AG20443 (cell line): ENCODE data around the gene SECISBP2.
"Not testable (repeated sequence)": the region's sequence is repeated elsewhere in the genome, so short reads cannot be mapped to it uniquely, and the experiment has no call there.

ENCODE experiments used
- DNase-seq: peaks from one replicate; pipeline ENCODE4 v3.0.0; 2012; ENCODE audit warnings: low spot score, mixed read lengths

The SECISBP2 gene, protein sequence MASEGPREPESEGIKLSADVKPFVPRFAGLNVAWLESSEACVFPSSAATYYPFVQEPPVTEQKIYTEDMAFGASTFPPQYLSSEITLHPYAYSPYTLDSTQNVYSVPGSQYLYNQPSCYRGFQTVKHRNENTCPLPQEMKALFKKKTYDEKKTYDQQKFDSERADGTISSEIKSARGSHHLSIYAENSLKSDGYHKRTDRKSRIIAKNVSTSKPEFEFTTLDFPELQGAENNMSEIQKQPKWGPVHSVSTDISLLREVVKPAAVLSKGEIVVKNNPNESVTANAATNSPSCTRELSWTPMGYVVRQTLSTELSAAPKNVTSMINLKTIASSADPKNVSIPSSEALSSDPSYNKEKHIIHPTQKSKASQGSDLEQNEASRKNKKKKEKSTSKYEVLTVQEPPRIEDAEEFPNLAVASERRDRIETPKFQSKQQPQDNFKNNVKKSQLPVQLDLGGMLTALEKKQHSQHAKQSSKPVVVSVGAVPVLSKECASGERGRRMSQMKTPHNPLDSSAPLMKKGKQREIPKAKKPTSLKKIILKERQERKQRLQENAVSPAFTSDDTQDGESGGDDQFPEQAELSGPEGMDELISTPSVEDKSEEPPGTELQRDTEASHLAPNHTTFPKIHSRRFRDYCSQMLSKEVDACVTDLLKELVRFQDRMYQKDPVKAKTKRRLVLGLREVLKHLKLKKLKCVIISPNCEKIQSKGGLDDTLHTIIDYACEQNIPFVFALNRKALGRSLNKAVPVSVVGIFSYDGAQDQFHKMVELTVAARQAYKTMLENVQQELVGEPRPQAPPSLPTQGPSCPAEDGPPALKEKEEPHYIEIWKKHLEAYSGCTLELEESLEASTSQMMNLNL

DNA sequence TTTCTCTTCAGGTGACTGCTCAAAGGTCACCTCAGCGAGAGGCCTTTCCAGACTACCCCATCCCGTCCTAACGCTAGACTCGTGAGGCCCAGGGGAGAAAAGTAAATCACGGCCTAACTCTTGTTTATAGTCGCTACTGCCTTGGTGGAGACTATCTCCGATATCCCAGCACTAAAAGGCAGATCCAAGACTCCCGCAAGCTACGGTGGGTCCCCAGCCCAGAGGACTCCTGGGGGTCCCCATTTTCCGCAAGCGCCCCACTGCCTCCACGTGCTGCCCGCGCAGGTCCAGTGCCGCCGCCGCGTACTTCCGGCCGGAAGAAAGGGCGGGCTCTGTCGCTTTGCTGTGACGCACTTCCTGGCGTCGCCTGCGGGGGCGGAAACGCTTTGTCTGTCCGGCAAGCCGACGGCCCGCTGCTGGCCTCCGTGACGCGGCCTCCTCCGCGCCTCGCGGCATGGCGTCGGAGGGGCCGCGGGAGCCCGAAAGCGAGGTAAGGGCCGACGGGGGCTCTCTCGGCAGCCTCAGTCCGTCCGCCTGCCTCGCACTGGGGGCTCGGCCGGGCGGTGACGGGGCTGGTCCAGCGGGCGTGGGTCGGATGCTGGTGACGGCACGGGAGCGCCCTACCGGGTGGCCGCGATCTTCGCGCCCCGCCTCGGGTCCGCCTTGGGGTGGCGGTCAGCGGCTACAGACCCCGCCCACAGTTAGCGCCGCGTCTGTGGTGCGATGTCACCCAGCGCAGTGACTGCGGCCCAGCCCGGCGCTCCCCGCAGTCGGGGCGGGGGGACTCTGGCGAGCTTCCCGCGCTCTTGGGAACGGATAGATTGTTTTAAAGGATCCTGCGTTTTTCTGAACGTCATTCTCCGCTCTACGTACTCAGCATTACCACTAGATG lies at the start of gene SECISBP2:
TSS of gene SECISBP2 (plus strand) at position 378 of the 892 bp plus-strand sequence. CDS start at position 455, 77 bp downstream.
- DNase-seq = peak; percentile 96

DNA sequence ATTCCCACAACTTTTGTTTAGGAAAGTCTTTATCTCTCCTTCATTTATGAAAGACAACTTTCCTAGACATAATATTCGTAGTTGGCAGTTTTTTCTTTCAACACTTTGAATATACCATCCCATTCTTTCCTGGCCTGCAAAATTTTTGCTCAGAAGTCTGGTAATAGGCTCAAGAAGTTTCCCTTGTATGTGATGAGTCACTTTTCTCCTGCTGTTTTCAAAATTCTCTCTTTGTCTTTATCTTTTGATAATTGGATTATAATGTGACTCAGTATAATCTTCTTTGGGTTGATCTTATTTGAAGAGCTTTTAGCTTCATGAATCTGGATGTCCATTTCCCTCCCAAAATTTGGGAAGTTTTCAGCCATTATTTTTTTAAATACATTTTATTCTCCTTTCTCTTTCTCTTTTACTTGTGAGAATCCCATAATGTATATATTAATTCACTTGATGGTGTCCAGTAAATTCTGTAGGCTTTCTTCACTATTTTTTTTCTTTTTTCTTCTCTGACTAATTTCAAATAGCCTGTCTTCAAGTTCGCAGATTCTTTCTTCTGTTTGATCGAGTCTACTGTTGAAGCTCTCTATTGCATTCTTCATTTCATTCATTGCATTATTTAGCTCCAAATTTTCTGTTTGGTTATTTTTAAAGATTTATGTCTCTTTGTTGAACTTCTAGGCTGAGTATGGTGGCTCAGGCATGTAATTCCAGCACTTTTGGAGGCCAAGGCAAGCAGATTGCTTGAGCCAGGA lies 44.6 kb upstream of the SECISBP2 start:
- no peak for DNase-seq

DNA sequence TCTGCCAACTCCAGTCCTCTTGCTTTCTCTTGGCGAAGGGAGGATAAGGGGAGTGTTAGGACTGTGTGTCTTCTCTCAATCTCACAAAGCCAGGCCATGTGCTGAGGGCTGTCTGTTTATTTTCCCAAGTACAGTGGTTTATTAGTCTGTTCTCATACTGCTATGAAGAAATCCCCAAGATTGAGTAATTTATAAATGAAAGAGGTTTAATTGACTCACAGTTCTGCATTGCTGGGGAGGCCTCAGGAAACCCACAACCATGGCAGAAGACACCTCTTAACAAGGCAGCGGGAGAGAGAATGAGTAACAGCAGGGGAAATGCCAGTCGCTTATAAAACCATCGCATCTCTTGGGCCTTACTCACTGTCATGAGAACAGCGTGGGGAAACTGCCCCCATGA lies 43.5 kb upstream of the SECISBP2 start:
- peak; percentile 57 for DNase-seq

DNA sequence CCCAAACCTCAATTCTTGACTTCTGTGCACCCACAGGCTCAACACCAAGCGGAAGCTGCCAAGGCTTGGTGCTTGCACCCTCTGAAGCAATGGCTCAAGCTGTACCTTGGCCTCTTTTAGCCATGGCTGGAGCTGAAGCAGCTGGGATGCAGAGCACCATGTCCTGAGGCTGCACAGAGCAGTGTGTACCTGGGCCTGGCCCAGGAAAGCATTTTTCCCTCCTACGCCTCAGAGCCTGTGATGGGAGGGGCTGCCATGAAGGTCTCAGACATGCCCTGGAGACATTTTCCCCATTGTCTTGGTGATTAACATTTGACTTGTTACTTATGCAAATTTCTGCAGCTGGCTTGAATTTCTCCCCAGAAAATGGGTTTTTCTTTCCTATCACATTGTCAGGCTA lies 42.3 kb upstream of the SECISBP2 start:
- not testable (repeated sequence) for DNase-seq

DNA sequence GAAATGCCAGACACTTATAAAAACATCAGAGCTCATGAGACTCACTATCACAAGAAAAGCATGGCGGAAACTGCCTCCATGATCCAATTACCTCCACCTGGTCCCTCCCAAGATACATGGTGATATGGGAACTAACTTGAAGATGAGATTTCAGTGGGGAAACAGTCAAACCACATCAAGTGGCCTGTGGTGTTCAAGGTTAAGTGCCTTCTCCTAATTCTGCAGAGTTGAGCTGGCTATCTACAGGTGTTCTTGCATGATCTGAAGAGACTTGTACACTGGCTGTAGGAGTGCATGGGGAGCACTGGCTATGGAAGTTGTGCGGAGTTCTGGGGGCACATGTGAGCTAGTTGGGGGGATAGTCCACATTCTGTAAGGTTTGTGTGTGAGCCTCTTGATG lies 41.3 kb upstream of the SECISBP2 start:
- no peak for DNase-seq

DNA sequence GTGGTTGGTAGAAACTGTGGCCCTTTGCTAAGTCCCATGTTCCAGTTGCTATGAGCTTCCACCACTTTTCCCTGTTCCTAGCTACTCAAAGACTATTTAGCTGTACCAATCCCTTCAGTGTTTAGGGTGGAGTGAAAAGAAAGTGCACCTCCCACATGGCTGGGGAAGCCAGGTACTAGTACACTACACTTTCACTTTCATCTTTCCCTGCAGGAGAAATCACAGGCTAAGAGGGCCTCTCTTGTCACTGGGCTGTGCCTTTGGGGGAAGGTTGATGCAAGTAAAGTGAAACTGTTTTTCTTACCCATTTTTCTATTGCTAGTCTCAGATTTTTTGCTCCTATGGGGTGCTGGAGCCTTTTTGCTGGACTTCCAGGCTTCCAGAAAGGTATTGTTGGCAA lies 40.8 kb upstream of the SECISBP2 start:
- no peak for DNase-seq

DNA sequence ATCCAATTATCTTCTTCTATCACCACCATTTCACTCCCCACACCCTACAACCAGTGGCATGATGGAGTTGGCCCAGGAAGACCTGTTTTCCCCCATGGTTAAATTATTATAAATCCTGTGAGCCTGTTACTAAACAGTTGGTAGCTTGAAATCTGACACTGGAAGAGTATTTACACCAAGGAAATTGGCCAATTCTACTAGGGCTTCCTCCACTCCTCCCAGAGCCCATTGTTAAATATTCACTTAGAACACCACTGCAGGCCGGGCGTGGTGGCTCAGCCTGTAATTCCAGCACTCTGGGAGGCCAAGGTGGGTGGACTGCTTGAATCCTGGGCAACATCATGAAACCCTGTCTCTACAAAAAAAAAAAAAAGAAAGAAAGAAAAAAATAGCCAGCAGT lies 39.7 kb upstream of the SECISBP2 start:
- no peak for DNase-seq

DNA sequence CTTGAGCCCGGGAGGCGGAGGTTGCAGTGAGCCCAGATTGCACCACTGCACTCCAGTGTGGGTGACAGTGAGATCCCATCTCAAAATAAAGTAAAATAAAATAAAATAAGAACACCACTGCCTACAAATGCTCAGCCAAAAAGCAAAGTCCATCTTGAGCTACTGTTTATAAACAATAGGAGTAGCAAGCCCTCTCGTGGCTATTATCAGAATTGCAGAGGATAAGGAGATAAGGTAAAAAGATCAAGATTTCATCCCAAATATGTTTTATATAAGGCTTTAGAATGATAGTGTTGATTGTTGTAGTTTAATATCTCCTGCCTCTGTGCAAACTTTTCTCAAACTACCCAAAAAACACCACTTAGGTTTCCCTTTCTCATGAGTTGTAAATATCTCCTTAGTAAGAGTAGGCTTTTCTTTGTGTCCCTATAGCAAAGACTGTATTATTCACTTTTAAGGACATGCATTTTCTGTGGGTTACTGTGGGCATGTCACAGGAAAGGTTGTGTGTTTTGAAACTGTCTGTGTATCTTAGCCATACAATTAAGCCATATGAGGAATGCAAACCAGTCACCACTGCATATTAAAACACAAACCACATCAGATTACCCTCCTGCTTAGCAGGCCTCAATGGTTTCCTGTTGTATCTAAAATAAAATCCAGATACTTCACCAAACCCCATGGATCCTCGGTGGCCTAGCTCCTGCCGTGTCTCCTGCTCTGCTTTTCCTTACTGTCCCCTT lies 39.1 kb upstream of the SECISBP2 start:
- DNase-seq = peak; percentile 59

DNA sequence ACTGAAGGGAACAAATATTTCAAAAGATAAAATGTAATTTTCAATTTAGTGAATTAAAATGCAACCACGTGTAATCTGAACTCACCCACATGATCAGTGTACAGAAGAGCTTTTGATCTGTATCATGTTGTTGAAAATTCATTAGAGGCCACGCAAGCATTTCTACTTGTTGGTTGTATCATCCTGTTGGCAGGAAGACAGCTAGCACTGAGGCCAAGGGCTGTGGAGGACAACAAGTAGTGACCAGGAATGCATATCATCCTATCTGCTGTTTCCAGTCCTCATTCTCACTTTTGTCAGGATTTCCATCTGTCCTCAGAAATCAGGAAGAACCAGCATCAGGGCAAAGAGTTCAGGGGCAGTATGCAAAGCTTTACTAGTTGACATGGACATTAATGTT lies 37.2 kb upstream of the SECISBP2 start:
- DNase-seq = no peak

DNA sequence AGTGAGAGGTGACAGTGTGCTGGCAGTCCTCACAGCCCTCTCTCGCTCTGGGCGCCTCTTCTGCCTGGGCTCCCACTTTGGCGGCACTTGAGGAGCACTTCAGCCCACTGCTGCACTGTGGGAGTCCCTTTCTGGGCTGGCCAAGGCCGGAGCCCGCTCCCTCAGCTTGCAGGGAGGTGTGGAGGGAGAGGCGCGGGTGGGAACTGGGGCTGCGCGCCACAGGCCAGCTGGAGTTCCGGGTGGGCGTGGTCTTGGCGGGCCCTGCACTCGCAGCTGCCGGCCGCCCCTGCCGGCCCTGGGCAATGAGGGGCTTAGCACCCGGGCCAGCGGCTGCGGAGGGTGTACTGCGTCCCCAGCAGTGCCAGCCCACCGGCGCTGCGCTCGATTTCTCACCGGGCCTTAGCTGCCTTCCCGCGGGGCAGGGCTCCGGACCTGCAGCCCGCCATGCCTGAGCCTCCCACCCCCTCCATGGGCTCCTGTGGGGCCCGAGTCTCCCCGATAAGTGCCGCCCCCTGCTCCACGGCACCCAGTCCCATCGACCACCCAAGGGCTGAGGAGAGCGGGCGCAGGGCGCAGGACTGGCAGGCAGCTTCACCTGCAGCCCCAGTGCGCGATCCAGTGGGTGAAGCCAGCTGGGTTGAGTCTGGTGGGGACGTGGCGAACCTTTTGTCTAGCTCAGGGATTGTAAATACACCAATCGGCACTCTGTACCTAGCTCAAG lies 35.9 kb upstream of the SECISBP2 start:
- DNase-seq = not testable (repeated sequence)

DNA sequence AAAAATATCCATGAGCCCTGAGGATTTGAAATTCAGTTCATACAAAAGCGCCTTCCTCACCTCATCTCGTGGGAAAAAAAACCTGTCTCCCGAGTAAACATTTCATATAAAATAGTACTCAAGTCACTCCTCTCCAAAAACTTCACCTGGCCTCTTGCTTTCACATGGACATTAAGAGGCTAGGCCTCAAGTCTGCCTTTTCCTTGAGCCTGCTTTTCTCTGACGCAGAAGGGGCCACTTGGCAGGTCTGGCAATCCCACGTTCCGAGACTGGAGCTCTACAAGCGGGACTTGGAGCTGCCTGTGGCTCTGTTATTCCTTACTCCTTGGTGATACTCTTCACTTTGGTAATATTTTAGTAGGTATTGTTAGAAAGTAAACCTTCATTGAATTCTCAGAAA lies 34.2 kb upstream of the SECISBP2 start:
- DNase-seq = no peak

DNA sequence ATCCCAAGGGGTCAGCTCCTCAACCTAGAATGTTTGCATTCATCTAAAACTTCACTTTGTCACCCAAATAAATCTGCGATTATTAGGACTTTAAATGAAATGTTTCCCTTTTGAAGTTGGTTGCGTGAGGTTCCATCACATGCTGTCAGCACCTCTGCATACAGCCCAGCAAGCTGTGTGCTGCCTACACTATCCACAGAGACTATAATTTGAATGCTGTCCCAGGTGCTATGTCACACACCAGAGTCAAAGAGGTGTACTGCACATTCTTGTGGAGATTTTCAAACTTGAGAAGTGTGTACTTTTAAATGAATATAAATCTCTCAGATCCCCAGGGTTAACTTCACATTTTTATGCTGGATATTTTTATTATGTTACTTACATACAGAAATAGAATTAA lies 26.6 kb upstream of the SECISBP2 start:
- DNase-seq = no peak

DNA sequence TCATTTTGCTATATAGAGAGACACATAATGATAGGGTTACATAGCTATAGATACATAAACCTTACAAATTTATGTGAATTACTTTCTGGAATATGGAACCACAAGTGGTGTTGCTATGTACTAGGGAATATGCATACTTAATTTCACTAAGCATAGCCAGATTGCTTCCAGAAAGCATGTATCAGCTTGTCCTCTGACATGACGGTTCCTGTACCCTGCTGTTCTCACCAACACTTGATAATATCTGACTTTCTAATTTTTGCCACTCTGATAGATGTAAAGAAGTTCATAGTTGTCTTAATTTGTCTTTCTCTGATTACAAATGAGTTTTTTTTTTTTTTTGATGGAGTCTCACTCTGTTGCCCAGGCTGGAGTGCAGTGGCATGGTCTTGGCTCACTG lies 25.3 kb upstream of the SECISBP2 start:
- DNase-seq = no peak

DNA sequence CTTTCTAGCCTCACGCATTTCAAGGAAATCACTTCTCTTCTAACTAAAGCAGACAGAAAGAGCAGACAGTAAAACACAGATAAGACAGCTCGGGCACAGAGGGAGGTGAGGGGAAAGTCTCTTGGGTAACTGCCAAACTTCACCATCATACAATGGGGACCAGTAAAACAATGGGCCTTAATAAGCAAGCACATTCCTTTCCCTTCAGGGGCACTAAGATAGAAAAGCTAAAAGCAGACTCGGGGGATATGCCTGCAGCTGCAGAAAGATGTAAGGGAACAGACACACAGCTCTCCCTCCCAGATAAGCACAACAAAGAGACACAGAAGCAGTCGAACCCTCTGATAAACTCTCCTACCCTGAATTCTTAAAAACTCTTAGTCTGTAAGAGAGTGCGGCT lies 22.9 kb upstream of the SECISBP2 start:
- no peak for DNase-seq

DNA sequence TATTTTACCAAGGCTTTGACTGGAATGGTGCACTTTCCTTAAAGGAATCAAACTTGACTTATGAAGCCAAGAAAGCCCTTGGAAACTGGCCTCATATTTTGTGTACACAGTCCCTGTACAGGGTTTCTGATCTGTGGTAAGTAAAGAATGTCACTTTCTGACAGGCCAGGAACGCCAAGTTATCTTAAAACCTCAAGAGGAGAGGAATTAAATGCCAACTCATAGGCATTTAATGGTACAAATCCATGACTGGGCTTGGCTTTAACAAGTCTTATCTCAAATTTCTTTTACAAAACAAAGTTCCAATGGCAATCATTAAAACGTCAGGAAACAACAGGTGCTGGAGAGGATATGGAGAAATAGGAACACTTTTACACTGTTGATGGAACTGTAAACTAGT lies 16.3 kb upstream of the SECISBP2 start:
- DNase-seq = not testable (repeated sequence)

DNA sequence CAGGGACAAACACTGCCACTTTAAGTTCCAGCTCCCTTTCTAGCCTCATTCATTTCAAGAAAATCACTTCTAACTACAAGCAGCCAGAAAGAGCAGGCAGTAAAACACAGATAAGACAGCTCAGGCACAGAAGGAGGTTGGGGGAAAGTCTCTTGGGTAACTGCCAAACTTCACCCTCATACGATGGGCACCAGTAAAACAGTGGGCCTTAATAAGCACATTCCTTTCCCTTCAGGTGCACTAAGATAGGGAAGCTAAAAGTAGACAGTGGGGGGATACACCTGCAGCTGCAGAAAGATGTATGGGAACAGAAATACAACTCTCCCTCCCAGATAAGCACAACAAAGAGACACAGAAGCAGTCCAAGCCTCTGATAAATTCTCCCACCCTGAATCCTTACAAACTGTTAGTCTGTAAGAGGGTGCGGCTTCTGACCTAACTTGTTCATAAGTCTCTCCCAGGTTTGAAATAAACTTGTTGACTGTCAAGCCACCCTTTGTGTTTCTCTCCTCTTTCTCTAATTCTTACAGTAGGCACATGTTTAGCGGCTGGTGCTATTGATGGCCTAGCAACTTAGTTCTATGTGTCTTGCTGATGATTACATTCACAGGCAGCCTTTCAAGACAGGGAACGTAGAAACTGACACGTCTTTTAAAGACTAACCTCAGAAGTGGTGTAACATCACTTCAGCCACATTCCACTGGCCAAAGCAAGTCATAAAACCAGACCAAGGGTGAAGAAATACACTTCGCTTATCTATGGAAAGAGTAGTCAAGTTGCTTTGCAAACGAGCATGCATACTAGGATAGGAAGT lies 14.1 kb upstream of the SECISBP2 start:
- DNase-seq = no peak

DNA sequence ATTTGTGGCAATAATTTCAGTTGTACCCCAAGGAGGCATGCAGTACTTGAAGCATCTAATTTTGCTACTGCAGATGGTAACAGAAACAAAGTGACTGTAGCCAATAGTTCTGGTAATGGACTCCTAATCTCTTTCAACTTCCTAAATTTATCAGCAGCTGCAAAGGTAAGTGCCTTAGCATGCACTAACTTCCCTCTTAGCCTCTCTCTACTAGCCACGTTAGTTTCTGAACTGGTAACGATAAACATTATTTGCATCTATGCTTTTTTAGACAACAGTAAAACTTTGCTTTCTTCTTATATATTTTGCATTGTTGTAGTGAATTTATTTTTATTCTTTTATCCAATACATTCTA lies 13.5 kb upstream of the SECISBP2 start:
- no peak for DNase-seq

DNA sequence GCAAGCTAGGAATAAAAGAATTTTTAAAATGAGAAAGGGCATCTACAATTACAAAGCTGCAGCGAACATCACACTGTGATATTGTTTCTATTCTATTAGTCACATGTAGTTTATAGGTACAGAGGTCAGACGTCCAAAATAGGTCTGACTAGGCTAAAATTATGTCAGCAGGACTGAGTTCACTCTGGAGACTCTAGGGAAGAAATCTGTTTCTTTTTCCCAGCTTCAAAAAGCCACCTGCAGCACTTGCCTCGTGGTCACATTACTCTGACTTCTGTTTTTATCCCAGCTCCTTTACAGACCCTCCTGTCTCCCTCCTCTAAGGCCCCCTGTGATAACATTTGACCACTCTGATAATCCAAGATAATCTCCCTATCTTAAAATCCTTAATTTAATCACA lies 12.4 kb upstream of the SECISBP2 start:
- no peak for DNase-seq

DNA sequence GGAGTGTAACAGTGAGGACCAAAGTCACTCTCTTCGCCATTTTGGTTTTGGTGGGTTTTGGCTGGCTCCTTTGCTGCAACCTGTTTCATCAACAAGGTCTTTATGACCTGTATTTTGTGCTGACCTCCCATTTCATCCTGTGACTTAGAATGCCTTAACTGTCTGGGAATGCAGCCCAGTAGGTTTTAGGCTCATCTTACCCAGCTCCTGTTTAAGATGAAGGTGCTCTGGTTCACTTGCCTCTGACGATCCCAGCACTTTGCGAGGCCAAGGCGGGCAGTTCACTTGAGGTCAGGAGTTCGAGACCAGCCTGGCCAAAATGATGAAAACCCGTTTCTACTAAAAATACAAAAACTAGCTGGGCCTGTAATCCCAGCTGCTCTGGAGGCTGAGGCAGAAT lies 9.1 kb upstream of the SECISBP2 start:
- DNase-seq = no peak
